Osteoblast (primary cell): ENCODE results near the gene GSTP1. TPM values are rescaled to one million over a fixed set of nuclear protein-coding genes. Genes with fewer than 3 reads are reported as not detected.
A peak's percentile ranks its signal among the peaks of the same experiment; 100 is the strongest.

Experiments used
- DNase-seq: peaks from one replicate; pipeline ENCODE4 v3.0.0; 2011; ENCODE audit warnings: low spot score, mixed read lengths; ENCODE audit not compliant: insufficient read length; ENCODE audit errors: missing footprints
- H2AFZ ChIP-seq: 2 replicates; pipeline ENCODE4 v1.6.0; 2011; ENCODE audit warnings: mild to moderate bottlenecking, low read length
- H3K27ac ChIP-seq: 2 replicates; pipeline ENCODE4 v1.5.1; 2011; ENCODE audit warnings: mild to moderate bottlenecking, low read depth, low read length, moderate library complexity
- H3K27me3 ChIP-seq: 2 replicates; pipeline ENCODE4 v1.6.0; 2012; ENCODE audit warnings: mild to moderate bottlenecking, control low read depth, inconsistent platforms, low read length, moderate library complexity; ENCODE audit not compliant: insufficient read depth
- H3K36me3 ChIP-seq: 2 replicates; pipeline ENCODE4 v1.5.1; 2011; ENCODE audit warnings: mild to moderate bottlenecking, low read length, control low read depth, moderate library complexity; ENCODE audit not compliant: insufficient read depth
- H3K4me1 ChIP-seq: 2 replicates; pipeline ENCODE4 v1.5.1; 2011; ENCODE audit warnings: mild to moderate bottlenecking, low read length, control low read depth, moderate library complexity; ENCODE audit not compliant: insufficient read depth
- H3K4me2 ChIP-seq: 2 replicates; pipeline ENCODE4 v1.6.0; 2011; ENCODE audit warnings: mild to moderate bottlenecking, low read length; ENCODE audit not compliant: insufficient read depth
- H3K4me3 ChIP-seq: fragments of 200-600 bp; sonication (generic); 3 replicates; pipeline ENCODE4 v1.5.1; 2012; ENCODE audit warnings: mild to moderate bottlenecking, low read length, inconsistent platforms; ENCODE audit not compliant: insufficient read depth
- H3K79me2 ChIP-seq: 2 replicates; pipeline ENCODE4 v1.6.0; 2012; ENCODE audit warnings: mild to moderate bottlenecking, low read length, control low read depth, inconsistent platforms; ENCODE audit not compliant: insufficient read depth
- H3K9me3 ChIP-seq: 2 replicates; pipeline ENCODE4 v1.5.1; 2011; ENCODE audit warnings: low read depth, low read length, control low read depth
- H4K20me1 ChIP-seq: 2 replicates; pipeline ENCODE4 v1.6.0; 2012; ENCODE audit warnings: mild to moderate bottlenecking, low read length, control low read depth; ENCODE audit not compliant: insufficient read depth
- total RNA-seq: library from RNA; depleted of rRNA; stranded (reverse); fragments of >200 nt; gene quantifications from 2 replicates; pipeline ENCODE4 v1.2.3, GENCODE V29; 2012
- TF ChIP-seq, protein P1 (sequence below): IDR thresholded peaks from 2 replicates; pipeline ENCODE4 v1.5.1; 2011; ENCODE audit warnings: mild to moderate bottlenecking, low read depth, low read length, moderate library complexity; ENCODE audit errors: extremely low read depth

Gene GSTP1
- total RNA-seq, 1 donor, result 465 TPM

DNA sequence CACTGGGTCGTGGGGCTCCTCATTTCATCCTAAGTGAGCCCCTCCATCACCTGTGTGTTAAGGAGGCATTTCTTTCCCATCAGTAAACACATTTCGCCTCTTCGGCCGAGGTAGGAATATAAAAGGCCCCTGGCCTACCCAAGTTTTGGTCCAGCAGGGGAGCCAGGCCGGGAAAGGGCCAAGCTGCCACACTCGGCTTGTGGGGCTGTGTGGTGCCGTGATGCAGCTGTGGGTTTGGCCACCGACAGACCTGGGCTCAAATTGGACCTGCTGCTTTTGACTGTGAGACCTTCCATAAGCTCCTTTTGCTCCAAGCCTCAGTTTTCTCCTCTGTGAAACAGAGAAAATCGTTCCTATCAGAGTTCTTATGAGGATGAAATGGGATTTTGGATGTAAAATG lies 23.9 kb downstream of the GSTP1 start:
- TF ChIP-seq, protein P1, sequence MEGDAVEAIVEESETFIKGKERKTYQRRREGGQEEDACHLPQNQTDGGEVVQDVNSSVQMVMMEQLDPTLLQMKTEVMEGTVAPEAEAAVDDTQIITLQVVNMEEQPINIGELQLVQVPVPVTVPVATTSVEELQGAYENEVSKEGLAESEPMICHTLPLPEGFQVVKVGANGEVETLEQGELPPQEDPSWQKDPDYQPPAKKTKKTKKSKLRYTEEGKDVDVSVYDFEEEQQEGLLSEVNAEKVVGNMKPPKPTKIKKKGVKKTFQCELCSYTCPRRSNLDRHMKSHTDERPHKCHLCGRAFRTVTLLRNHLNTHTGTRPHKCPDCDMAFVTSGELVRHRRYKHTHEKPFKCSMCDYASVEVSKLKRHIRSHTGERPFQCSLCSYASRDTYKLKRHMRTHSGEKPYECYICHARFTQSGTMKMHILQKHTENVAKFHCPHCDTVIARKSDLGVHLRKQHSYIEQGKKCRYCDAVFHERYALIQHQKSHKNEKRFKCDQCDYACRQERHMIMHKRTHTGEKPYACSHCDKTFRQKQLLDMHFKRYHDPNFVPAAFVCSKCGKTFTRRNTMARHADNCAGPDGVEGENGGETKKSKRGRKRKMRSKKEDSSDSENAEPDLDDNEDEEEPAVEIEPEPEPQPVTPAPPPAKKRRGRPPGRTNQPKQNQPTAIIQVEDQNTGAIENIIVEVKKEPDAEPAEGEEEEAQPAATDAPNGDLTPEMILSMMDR, result no peak
- H3K27ac ChIP-seq, result peak overlapping the region; percentile 83
- H3K79me2 ChIP-seq, result peaks cover 18% of the 10 kb centered on the region
- peaks cover 2% of the 10 kb centered on the region for H3K9me3 ChIP-seq
- no peaks in the 10 kb centered on the region for H4K20me1 ChIP-seq
- H3K4me3 ChIP-seq, result peak overlapping the region; percentile 99
- H3K4me1 ChIP-seq, result peaks cover 13% of the 10 kb centered on the region
- peak overlapping the region; percentile 100 for H3K4me2 ChIP-seq
- H3K27me3 ChIP-seq, result no peaks in the 10 kb centered on the region
- H2AFZ ChIP-seq, result peak overlapping the region; percentile 99
- peak; percentile 61 for DNase-seq
- peaks cover 26% of the 10 kb centered on the region for H3K36me3 ChIP-seq

DNA sequence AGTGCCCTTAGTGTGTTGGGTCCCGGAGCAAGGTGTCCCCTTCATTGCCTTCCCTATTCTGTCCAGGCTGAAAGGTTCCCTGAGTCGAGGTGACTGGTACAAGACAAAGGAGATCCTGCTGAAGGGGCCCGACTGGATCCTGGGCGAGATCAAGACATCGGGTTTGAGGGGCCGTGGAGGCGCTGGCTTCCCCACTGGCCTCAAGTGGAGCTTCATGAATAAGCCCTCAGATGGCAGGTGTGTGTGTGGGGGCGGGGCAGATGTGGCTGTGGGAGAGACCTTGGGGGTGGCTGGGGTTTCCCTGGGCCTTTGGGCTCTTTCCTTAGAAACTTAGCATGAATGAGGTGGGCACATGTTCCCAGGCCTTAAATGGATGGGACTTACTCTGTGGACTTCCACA lies 24.9 kb downstream of the GSTP1 start:
- TF ChIP-seq, protein P1, result no peak
- H3K36me3 ChIP-seq, result peaks cover 26% of the 10 kb centered on the region

DNA sequence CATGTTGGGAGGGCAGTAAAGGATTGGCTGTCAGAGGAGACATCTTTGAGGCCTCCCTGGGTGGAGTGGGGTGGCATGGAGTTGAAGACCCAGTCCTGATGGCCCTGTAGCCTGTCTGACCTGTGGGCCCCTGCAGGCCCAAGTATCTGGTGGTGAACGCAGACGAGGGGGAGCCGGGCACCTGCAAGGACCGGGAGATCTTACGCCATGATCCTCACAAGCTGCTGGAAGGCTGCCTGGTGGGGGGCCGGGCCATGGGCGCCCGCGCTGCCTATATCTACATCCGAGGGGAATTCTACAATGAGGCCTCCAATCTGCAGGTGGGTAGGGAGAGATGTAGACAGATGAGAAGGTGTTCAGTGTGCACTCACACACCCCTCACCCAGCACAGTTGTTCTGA lies 25.7 kb downstream of the GSTP1 start:
- TF ChIP-seq, protein P1, result no peak
- Histone ChIP-seq H3K79me2 (peaks cover 18% of the 10 kb centered on the region), H3K9me3 (no peaks in the 10 kb centered on the region), H3K4me1 (peaks cover 19% of the 10 kb centered on the region), H2AFZ (no peak overlapping the region), H4K20me1 (no peaks in the 10 kb centered on the region), H3K27ac (no peak overlapping the region), H3K27me3 (no peaks in the 10 kb centered on the region), H3K4me2 (no peak overlapping the region), H3K36me3 (peaks cover 26% of the 10 kb centered on the region), H3K4me3 (no peak overlapping the region)
- DNase-seq, result no peak

More for the DNA sequence above, 24.9 kb downstream of the GSTP1 start:
- Histone ChIP-seq H3K9me3 (no peaks in the 10 kb centered on the region), H3K4me2 (no peak overlapping the region), H3K27ac (no peak overlapping the region), H3K4me3 (no peak overlapping the region), H3K79me2 (peaks cover 18% of the 10 kb centered on the region), H3K27me3 (no peaks in the 10 kb centered on the region), H2AFZ (no peak overlapping the region), H4K20me1 (no peaks in the 10 kb centered on the region), H3K4me1 (peaks cover 13% of the 10 kb centered on the region)
- DNase-seq, result no peak

DNA sequence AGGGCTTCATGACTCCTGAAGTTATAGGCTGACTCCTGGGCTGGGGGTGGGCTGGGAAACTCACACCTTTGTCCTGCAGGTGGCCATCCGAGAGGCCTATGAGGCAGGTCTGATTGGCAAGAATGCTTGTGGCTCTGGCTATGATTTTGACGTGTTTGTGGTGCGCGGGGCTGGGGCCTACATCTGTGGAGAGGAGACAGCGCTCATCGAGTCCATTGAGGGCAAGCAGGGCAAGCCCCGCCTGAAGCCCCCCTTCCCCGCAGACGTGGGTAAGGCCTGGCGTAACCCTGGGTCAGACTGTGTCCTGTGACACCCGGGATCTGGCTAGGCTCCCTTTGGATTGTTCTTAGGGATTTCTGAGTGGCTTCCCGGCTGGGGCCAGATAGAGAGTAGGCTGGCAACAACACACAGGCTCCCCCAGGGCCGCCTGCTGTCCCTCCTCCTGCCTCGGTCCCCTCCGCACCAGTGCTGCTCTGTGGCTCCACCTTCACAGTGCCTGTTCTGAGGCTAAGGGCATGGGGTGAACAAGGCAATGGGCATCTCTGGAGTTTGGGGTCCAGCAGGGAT lies 26.8 kb downstream of the GSTP1 start:
- Histone ChIP-seq H3K4me3 (no peak overlapping the region), H3K4me2 (no peak overlapping the region), H3K9me3 (no peaks in the 10 kb centered on the region), H3K36me3 (peaks cover 26% of the 10 kb centered on the region), H4K20me1 (no peaks in the 10 kb centered on the region), H3K27me3 (peaks cover 4% of the 10 kb centered on the region), H2AFZ (no peak overlapping the region), H3K27ac (no peak overlapping the region), H3K4me1 (peaks cover 20% of the 10 kb centered on the region), H3K79me2 (peaks cover 18% of the 10 kb centered on the region)
- DNase-seq, result no peak
- TF ChIP-seq, protein P1, result no peak
